Neutrophil (primary cell): Measurements from ENCODE around the gene KRTAP9-8.
"Not testable (repeated sequence)": the region's sequence is repeated elsewhere in the genome, so short reads cannot be mapped to it uniquely, and the experiment has no call there.

Source experiments
- H3K27ac ChIP-seq: fragments of 200-600 bp; sonication (generic); 2 replicates; pipeline ENCODE4 v1.5.1; 2016; ENCODE audit warnings: mild to moderate bottlenecking, moderate library complexity
- H3K27me3 ChIP-seq: fragments of 200-600 bp; sonication (generic); 2 replicates; pipeline ENCODE4 v1.6.0; 2016; ENCODE audit warnings: mild to moderate bottlenecking
- H3K36me3 ChIP-seq: fragments of 200-600 bp; sonication (generic); 2 replicates; pipeline ENCODE4 v1.5.1; 2017
- H3K4me1 ChIP-seq, 2 experiments: fragments of 200-600 bp in 1 of 2; sonication (generic) in 1 of 2; 1 replicate in 1 of 2; 2 replicates in 1 of 2; pipeline versions ENCODE4 v1.5.1 to v1.6.1; 2013 to 2016; ENCODE audit warnings: low read depth in 1 of 2, low read length in 1 of 2, mild to moderate bottlenecking in 1 of 2, moderate library complexity in 1 of 2; ENCODE audit not compliant: control insufficient read depth in 1 of 2, insufficient read depth in 1 of 2
- H3K4me3 ChIP-seq, 2 experiments: fragments of 200-600 bp in 1 of 2; sonication (generic) in 1 of 2; 1 replicate in 1 of 2; 2 replicates in 1 of 2; pipeline ENCODE4 v1.5.1; 2013 to 2016; ENCODE audit warnings: low read depth in 1 of 2, low read length in 1 of 2, mild to moderate bottlenecking in 1 of 2, moderate library complexity in 1 of 2
- H3K9me3 ChIP-seq: fragments of 200-600 bp; sonication (generic); 2 replicates; pipeline ENCODE4 v1.5.1; 2016
- TF ChIP-seq, protein P1 (sequence below): fragments of 200-600 bp; sonication (generic); IDR thresholded peaks from 2 replicates; pipeline ENCODE4 v1.5.1; 2016; ENCODE audit warnings: antibody characterized with exemption

Gene KRTAP9-8

GRCh38 chr17:41237949-41238437, at the start of gene KRTAP9-8:
Gene KRTAP9-8 (plus strand): TSS chr17:41237999. CDS start chr17:41238052, 53 bp downstream.
- H3K4me1 ChIP-seq, H3K36me3 ChIP-seq, H3K4me3 ChIP-seq, H3K27ac ChIP-seq, H3K9me3 ChIP-seq: not testable (repeated sequence)
- peaks cover 21% of the 10 kb centered on the region for H3K27me3 ChIP-seq

GRCh38 chr17:41189837-41190318, 47.9 kb upstream of the KRTAP9-8 start, which contains the start of gene KRTAP9-1:
Gene KRTAP9-1 (plus strand): TSS chr17:41189887. CDS start chr17:41189887, 0 bp downstream.
- H3K4me1 ChIP-seq, H3K9me3 ChIP-seq, H3K4me3 ChIP-seq, H3K27ac ChIP-seq, H3K36me3 ChIP-seq: not testable (repeated sequence)
- H3K27me3 ChIP-seq = peaks cover 44% of the 10 kb centered on the region

- H3K9me3 ChIP-seq = no peaks in the 10 kb centered on the region
- no peaks in the 10 kb centered on the region for H3K4me1 ChIP-seq
- H3K27me3 ChIP-seq = peaks cover 42% of the 10 kb centered on the region
- TF ChIP-seq, protein P1, sequence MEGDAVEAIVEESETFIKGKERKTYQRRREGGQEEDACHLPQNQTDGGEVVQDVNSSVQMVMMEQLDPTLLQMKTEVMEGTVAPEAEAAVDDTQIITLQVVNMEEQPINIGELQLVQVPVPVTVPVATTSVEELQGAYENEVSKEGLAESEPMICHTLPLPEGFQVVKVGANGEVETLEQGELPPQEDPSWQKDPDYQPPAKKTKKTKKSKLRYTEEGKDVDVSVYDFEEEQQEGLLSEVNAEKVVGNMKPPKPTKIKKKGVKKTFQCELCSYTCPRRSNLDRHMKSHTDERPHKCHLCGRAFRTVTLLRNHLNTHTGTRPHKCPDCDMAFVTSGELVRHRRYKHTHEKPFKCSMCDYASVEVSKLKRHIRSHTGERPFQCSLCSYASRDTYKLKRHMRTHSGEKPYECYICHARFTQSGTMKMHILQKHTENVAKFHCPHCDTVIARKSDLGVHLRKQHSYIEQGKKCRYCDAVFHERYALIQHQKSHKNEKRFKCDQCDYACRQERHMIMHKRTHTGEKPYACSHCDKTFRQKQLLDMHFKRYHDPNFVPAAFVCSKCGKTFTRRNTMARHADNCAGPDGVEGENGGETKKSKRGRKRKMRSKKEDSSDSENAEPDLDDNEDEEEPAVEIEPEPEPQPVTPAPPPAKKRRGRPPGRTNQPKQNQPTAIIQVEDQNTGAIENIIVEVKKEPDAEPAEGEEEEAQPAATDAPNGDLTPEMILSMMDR = no peak
- H3K27ac ChIP-seq = no peak overlapping the region
- no peak overlapping the region for H3K4me3 ChIP-seq
- no peaks in the 10 kb centered on the region for H3K36me3 ChIP-seq
These were observed 47.5 kb upstream of the KRTAP9-8 start for GRCh38 chr17:41190328-41190727.

DNA sequence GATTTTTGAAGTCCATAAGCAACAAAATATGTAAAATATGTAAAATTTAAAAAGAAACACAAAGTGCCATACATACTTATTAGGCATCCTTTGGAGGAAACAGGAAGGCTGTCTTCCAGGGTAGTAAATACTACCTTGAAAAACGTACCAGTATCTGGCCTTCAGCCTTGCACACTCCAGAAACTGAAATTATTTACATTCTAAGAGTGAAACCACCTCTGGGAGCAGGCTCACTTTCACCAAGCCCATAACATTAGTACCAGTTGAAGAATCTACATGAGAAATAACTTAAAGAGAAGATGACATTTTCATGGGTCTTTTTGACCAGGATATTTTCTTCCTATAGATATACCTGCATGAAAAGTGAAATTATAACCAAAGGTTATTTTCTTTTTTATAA, 41.7 kb upstream of the KRTAP9-8 start:
- TF ChIP-seq, protein P1 = no peak
- Histone ChIP-seq H3K9me3 (no peaks in the 10 kb centered on the region), H3K4me1 (no peaks in the 10 kb centered on the region), H3K36me3 (no peaks in the 10 kb centered on the region), H3K27ac (no peak overlapping the region), H3K27me3 (no peaks in the 10 kb centered on the region), H3K4me3 (no peak overlapping the region)

DNA sequence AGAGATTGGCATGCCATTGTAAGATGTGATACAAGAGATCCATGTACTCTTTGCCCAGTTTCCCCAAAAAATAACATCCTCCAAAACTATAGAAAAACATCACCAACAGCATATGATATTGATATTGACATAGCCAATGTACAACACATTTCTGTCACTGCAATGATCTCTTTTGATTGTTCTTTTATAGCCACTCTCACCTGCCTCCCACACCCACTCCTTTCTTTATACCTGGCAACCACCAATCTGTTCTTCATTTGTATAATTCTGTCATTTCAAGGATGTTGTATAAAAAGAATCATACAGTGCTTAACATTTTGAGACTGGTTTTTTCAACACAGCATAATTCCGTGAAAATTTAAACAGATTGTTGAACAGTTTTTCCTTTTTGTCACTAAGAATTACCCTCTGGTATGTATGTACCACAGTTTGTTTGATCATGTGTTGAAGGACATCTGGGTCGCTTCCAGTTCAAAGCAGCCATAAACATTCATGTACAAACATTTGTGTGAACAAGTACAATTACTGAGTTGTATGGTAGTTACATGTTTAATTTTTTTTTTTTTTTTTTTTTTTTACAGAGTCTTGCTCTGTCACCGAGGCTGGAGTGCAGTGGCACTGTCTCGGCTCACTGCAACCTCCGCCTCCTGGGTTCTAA, 38.2 kb upstream of the KRTAP9-8 start:
- H3K4me1 ChIP-seq = no peaks in the 10 kb centered on the region
- TF ChIP-seq, protein P1 = no peak
- no peak overlapping the region for H3K27ac ChIP-seq
- H3K27me3 ChIP-seq = no peaks in the 10 kb centered on the region
- H3K9me3 ChIP-seq = no peaks in the 10 kb centered on the region
- no peak overlapping the region for H3K4me3 ChIP-seq
- H3K36me3 ChIP-seq = no peaks in the 10 kb centered on the region

- no peaks in the 10 kb centered on the region for H3K9me3 ChIP-seq
These were observed 25.8 kb upstream of the KRTAP9-8 start for GRCh38 chr17:41211845-41212466.

More at GRCh38 chr17:41211845-41212466, 25.8 kb upstream of the KRTAP9-8 start:
- H3K27ac ChIP-seq = no peak overlapping the region
- peaks cover 49% of the 10 kb centered on the region for H3K27me3 ChIP-seq
- no peaks in the 10 kb centered on the region for H3K36me3 ChIP-seq
- no peaks in the 10 kb centered on the region for H3K4me1 ChIP-seq
- H3K4me3 ChIP-seq = no peak overlapping the region
- TF ChIP-seq, protein P1 = no peak
